ENCODE results near the gene ZNF205.

ZNF205 gene

DNA sequence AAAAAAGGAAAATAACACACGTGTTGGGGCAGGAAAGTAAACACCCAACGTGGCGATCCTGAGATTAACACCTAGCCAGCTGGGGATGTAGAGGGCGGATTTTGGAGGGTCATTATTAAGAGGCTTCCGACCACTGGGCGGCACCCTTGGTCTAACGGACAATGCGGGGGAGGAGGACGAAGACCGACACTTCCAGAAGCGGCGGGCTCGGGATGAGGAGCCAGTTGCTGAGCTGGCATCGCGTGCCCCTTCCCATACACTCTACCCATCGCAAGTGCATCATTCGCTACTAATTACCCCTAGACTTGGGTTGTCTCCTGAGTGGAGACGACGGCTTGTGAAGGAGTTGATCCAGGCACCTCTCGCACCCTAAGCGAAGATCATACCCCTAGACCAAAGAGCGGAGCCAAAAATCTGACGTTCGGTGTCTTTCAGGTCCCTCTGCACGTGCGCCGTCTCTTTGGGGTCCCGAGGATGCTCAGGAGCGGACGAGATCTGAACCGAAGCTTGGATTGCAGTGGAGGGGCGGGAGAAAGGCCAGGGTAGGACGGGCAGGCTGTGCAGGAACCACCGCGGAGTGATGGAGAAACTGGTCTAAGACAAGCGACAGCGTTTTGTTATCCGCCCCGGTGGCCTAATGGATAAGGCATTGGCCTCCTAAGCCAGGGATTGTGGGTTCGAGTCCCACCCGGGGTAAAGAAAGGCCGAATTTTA lies 40.0 kb downstream of the ZNF205 start:
- Histone ChIP-seq H3K4me3 (ENCODE audit: control insufficient read depth in 1 of 7, extremely low read depth in 1 of 7, insufficient read depth in 4 of 7, low read depth in 2 of 7, low read length in 6 of 7) (peak overlapping the region; percentile 37 to 80 (median 64)), H3K27ac (ENCODE audit: insufficient read depth in 1 of 2, low read depth in 1 of 2, low read length in 2 of 2, poor library complexity in 1 of 2, severe bottlenecking in 2 of 2) (no peak overlapping the region), H3K27me3 (replicated peaks in 2 of 5; ENCODE audit: control insufficient read depth in 4 of 5, insufficient read depth in 5 of 5, low read length in 4 of 5) (no peaks in the 10 kb centered on the region), H3K9me3 (ENCODE audit: control extremely low read depth in 1 of 5, control insufficient read depth in 4 of 5, insufficient read depth in 2 of 5, low read depth in 1 of 5, low read length in 4 of 5) (no peaks in the 10 kb centered on the region), H3K36me3 (ENCODE audit: control insufficient read depth in 4 of 4, insufficient read depth in 4 of 4, low read length in 3 of 4) (no peaks in the 10 kb centered on the region), H3K4me1 (ENCODE audit: control extremely low read depth in 1 of 4, control insufficient read depth in 4 of 4, insufficient read depth in 4 of 4, low read length in 3 of 4) (peaks cover 0 to 24% (median 19%) of the 10 kb centered on the region in 4 experiments)
- DNase-seq: peak; percentile 83 to 90 (median 90)
- POLR2A ChIA-PET: interaction anchor here (1.2 kb wide), 1 partner anchor 18 kb away, joined by 5 read pairs; the partner anchor contains the start of gene ZNF213
- CTCF ChIA-PET: interaction anchor here (0.7 to 1.7 kb wide), 4 partner anchors 13 to 130 kb away, joined by 3 to 5 read pairs (median 3); no protein-coding TSS in a partner anchor
- WGBS (ENCODE audit: insufficient coverage): under 1% methylated on average over 38 of the region's 42 CpGs

DNA sequence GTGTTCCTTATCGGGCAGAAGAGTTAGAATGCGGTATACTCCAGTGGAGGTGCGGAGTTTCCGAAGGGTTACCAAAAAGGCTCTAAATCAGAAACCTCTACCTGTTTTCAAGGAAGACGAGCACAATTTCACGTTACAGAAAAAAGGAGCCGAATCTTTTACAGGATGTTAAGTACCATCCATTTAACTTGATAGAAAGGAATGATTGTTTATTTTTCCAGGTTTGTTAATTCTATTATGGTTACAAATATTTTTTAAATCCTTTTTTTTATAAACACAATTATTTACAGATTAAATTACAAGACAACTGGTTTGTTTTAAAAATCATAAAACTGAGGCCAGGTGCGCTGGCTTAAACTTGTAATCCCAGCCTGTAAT lies 40.6 kb downstream of the ZNF205 start:
- POLR2A ChIA-PET: no interaction called here
- H3K9me3 ChIP-seq (ENCODE audit: control extremely low read depth in 1 of 5, control insufficient read depth in 4 of 5, insufficient read depth in 2 of 5, low read depth in 1 of 5, low read length in 4 of 5): no peaks in the 10 kb centered on the region
- no peaks in the 10 kb centered on the region for H3K27me3 ChIP-seq (replicated peaks in 2 of 5; ENCODE audit: control insufficient read depth in 4 of 5, insufficient read depth in 5 of 5, low read length in 4 of 5)
- H3K36me3 ChIP-seq (ENCODE audit: control insufficient read depth in 4 of 4, insufficient read depth in 4 of 4, low read length in 3 of 4): no peaks in the 10 kb centered on the region
- H3K4me3 ChIP-seq (ENCODE audit: control insufficient read depth in 1 of 7, extremely low read depth in 1 of 7, insufficient read depth in 4 of 7, low read depth in 2 of 7, low read length in 6 of 7): peak overlapping the region in 5 of 7 experiments; percentile 54 to 80 (median 65)
- 20% methylated on average over 5 of the region's 8 CpGs for WGBS (ENCODE audit: insufficient coverage)
- CTCF ChIA-PET: interaction anchor here (1.0 to 1.7 kb wide), 2 partner anchors 12 to 130 kb away, joined by 3 to 5 read pairs; no protein-coding TSS in a partner anchor
- DNase-seq: no peak
- no peak overlapping the region for H3K27ac ChIP-seq (ENCODE audit: insufficient read depth in 1 of 2, low read depth in 1 of 2, low read length in 2 of 2, poor library complexity in 1 of 2, severe bottlenecking in 2 of 2)
- peaks cover 0 to 30% (median 24%) of the 10 kb centered on the region in 4 experiments for H3K4me1 ChIP-seq (ENCODE audit: control extremely low read depth in 1 of 4, control insufficient read depth in 4 of 4, insufficient read depth in 4 of 4, low read length in 3 of 4)

DNA sequence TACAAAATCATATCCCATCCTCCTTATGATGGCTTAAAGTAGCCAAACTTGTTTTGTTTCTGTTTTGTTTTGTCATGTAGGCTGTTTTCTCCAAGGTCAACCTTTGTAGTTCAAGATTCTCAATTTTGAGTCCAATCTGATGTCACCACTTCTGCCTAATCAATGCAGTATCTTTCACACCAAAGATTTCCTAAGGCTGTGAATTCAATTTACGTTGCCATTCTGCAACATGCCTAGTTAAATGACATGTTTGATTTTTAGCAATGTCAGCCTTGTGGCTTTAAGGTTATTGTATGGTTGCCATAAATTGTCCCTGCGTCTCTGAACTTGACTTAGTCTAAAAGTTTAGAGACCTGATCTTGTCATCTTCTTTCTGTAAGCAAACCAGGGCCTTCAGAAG lies 42.8 kb downstream of the ZNF205 start:
- H3K4me3 ChIP-seq (ENCODE audit: control insufficient read depth in 1 of 7, extremely low read depth in 1 of 7, insufficient read depth in 4 of 7, low read depth in 2 of 7, low read length in 6 of 7): no peak overlapping the region
- no peaks in the 10 kb centered on the region for H3K9me3 ChIP-seq (ENCODE audit: control extremely low read depth in 1 of 5, control insufficient read depth in 4 of 5, insufficient read depth in 2 of 5, low read depth in 1 of 5, low read length in 4 of 5)
- no peak for DNase-seq
- ChIA-PET CTCF (interaction anchor here (1.2 kb wide), 1 partner anchor 23 kb away, joined by 3 read pairs; no protein-coding TSS in a partner anchor), POLR2A (no interaction called here)
- no peak overlapping the region for H3K27ac ChIP-seq (ENCODE audit: insufficient read depth in 1 of 2, low read depth in 1 of 2, low read length in 2 of 2, poor library complexity in 1 of 2, severe bottlenecking in 2 of 2)
- H3K27me3 ChIP-seq (replicated peaks in 2 of 5; ENCODE audit: control insufficient read depth in 4 of 5, insufficient read depth in 5 of 5, low read length in 4 of 5): peaks cover 0 to 1% (median 0%) of the 10 kb centered on the region in 5 experiments
- peaks cover 0 to 34% (median 31%) of the 10 kb centered on the region in 4 experiments for H3K4me1 ChIP-seq (ENCODE audit: control extremely low read depth in 1 of 4, control insufficient read depth in 4 of 4, insufficient read depth in 4 of 4, low read length in 3 of 4)
- no peaks in the 10 kb centered on the region for H3K36me3 ChIP-seq (ENCODE audit: control insufficient read depth in 4 of 4, insufficient read depth in 4 of 4, low read length in 3 of 4)
- 100% methylated on average over 1 of the region's 2 CpGs for WGBS (ENCODE audit: insufficient coverage)

DNA sequence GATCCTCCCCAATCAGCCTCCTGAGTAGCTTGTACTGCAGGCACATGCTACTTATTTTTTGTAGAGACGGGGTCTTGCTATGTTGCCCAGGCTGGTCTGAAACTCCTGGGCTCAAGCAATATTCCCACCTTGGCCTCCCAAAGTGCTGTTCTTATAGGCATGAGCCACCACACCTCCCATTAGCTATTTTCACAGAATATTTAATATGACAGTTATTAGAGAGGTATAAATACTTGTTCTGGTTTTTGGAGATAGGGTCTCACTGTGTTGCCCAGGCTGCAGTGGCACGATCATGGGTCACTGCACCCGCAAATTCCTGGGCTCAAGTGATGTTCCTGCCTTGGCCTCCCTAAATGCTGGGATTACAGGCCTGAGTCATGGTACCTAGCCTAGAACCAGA lies 43.6 kb downstream of the ZNF205 start:
- POLR2A ChIA-PET: no interaction called here
- 100% methylated on average over 2 of the region's 3 CpGs for WGBS (ENCODE audit: insufficient coverage)
- CTCF ChIA-PET: no interaction called here

DNA sequence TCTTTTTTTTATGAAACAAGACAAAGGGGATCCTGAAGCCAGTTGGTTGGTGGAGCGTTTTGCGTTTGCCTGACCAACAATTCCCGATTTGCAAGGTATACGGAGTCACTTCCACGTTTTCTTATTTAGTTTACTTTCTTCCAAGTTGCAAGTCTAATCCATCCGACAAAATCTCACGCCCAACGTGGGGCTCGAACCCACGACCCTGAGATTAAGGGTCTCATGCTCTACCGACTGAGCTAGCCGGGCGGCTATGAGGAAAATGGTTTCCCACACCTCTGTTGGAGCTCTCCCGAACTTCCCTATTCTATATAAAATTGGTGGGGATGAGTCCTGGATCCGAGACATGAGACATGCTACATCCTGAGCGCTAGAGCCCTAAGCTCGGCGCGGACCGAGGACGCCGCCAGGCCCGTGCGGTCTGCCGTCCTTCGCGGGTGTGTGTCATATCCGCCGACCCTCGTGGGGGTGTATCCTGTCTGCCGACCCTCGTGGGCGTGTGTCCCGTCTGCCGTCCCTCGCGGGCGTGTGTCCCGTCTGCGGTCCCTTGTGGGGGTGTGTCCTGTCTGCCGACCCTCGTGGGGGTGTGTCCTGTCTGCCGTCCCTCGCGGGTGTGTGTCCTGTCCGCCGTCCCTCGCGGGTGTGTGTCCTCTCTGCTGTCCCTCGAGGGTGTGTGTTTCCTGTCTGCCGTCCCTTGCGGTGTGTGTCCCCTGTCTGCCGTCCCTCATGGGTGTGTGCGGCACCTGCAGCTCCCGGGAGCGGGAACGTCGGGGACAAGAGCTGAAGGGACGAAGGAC lies 45.0 kb downstream of the ZNF205 start:
- Histone ChIP-seq H3K4me1 (ENCODE audit: control extremely low read depth in 1 of 4, control insufficient read depth in 4 of 4, insufficient read depth in 4 of 4, low read length in 3 of 4) (peaks cover 0 to 27% (median 22%) of the 10 kb centered on the region in 4 experiments), H3K36me3 (ENCODE audit: control insufficient read depth in 4 of 4, insufficient read depth in 4 of 4, low read length in 3 of 4) (no peaks in the 10 kb centered on the region), H3K27ac (ENCODE audit: insufficient read depth in 1 of 2, low read depth in 1 of 2, low read length in 2 of 2, poor library complexity in 1 of 2, severe bottlenecking in 2 of 2) (peak overlapping the region in 1 of 2 experiments; percentile 61), H3K4me3 (ENCODE audit: control insufficient read depth in 1 of 7, extremely low read depth in 1 of 7, insufficient read depth in 4 of 7, low read depth in 2 of 7, low read length in 6 of 7) (peak overlapping the region; percentile 53 to 88 (median 83)), H3K9me3 (ENCODE audit: control extremely low read depth in 1 of 5, control insufficient read depth in 4 of 5, insufficient read depth in 2 of 5, low read depth in 1 of 5, low read length in 4 of 5) (no peaks in the 10 kb centered on the region), H3K27me3 (replicated peaks in 2 of 5; ENCODE audit: control insufficient read depth in 4 of 5, insufficient read depth in 5 of 5, low read length in 4 of 5) (peaks cover 0 to 2% (median 0%) of the 10 kb centered on the region in 5 experiments)
- POLR2A ChIA-PET: interaction anchor here (0.6 to 1.2 kb wide), 5 partner anchors 12 to 817 kb away, joined by 3 to 6 read pairs (median 5); no protein-coding TSS in a partner anchor
- WGBS (ENCODE audit: insufficient coverage): 2% methylated on average over 53 of the region's 59 CpGs
- CTCF ChIA-PET: interaction anchor here (0.7 to 1.4 kb wide), 4 partner anchors 9 to 98 kb away, joined by 3 to 4 read pairs (median 4); no protein-coding TSS in a partner anchor
- DNase-seq: peak; percentile 79 to 91 (median 86)

More for the DNA sequence above, 43.6 kb downstream of the ZNF205 start:
- Histone ChIP-seq H3K9me3 (ENCODE audit: control extremely low read depth in 1 of 5, control insufficient read depth in 4 of 5, insufficient read depth in 2 of 5, low read depth in 1 of 5, low read length in 4 of 5) (no peaks in the 10 kb centered on the region), H3K36me3 (ENCODE audit: control insufficient read depth in 4 of 4, insufficient read depth in 4 of 4, low read length in 3 of 4) (no peaks in the 10 kb centered on the region), H3K4me3 (ENCODE audit: control insufficient read depth in 1 of 7, extremely low read depth in 1 of 7, insufficient read depth in 4 of 7, low read depth in 2 of 7, low read length in 6 of 7) (no peak overlapping the region), H3K27me3 (replicated peaks in 2 of 5; ENCODE audit: control insufficient read depth in 4 of 5, insufficient read depth in 5 of 5, low read length in 4 of 5) (peaks cover 0 to 2% (median 0%) of the 10 kb centered on the region in 5 experiments), H3K4me1 (ENCODE audit: control extremely low read depth in 1 of 4, control insufficient read depth in 4 of 4, insufficient read depth in 4 of 4, low read length in 3 of 4) (peaks cover 0 to 31% (median 27%) of the 10 kb centered on the region in 4 experiments), H3K27ac (ENCODE audit: insufficient read depth in 1 of 2, low read depth in 1 of 2, low read length in 2 of 2, poor library complexity in 1 of 2, severe bottlenecking in 2 of 2) (no peak overlapping the region)
- DNase-seq: no peak

DNA sequence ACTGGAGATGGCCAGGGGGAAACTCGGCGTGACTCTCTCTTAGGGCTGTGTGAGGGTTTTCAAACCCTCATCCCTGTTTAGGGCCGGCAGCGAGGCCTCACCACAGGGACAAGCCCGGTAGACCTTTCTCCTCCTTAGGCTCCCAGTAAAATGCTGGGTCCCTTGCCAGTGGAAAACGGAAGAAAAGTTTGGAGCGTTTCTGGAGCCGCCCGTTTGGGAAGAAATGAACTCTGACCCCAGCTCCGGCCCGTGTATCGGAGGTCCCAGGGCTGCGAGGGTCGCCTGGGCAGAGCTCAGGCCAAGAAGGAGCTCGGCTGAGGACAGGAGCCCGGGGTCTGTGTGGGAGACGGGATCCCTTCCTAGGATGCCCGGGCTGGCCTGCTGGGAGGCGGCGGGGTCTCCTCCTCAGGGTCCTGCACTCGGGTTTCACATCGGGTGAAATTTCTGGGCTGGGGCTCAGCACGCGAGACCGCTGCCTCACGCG lies 45.7 kb downstream of the ZNF205 start:
- WGBS (ENCODE audit: insufficient coverage): under 1% methylated on average over 25 of the region's 27 CpGs
- ChIA-PET POLR2A (interaction anchor here (0.7 to 1.2 kb wide), 2 partner anchors 8 to 11 kb away, joined by 3 to 5 read pairs; no protein-coding TSS in a partner anchor), CTCF (interaction anchor here (0.7 to 1.5 kb wide), 5 partner anchors 9 to 98 kb away, joined by 3 to 4 read pairs (median 4); no protein-coding TSS in a partner anchor)
- H3K27me3 ChIP-seq (replicated peaks in 2 of 5; ENCODE audit: control insufficient read depth in 4 of 5, insufficient read depth in 5 of 5, low read length in 4 of 5): peaks cover 0 to 2% (median 0%) of the 10 kb centered on the region in 5 experiments
- peaks cover 0 to 27% (median 22%) of the 10 kb centered on the region in 4 experiments for H3K4me1 ChIP-seq (ENCODE audit: control extremely low read depth in 1 of 4, control insufficient read depth in 4 of 4, insufficient read depth in 4 of 4, low read length in 3 of 4)
- no peaks in the 10 kb centered on the region for H3K36me3 ChIP-seq (ENCODE audit: control insufficient read depth in 4 of 4, insufficient read depth in 4 of 4, low read length in 3 of 4)
- H3K27ac ChIP-seq (ENCODE audit: insufficient read depth in 1 of 2, low read depth in 1 of 2, low read length in 2 of 2, poor library complexity in 1 of 2, severe bottlenecking in 2 of 2): peak overlapping the region in 1 of 2 experiments; percentile 61
- no peaks in the 10 kb centered on the region for H3K9me3 ChIP-seq (ENCODE audit: control extremely low read depth in 1 of 5, control insufficient read depth in 4 of 5, insufficient read depth in 2 of 5, low read depth in 1 of 5, low read length in 4 of 5)
- no peak for DNase-seq
- peak overlapping the region; percentile 53 to 88 (median 83) for H3K4me3 ChIP-seq (ENCODE audit: control insufficient read depth in 1 of 7, extremely low read depth in 1 of 7, insufficient read depth in 4 of 7, low read depth in 2 of 7, low read length in 6 of 7)

Data from common myeloid progenitor, CD34-positive (primary cell).